Bronchial epithelial cell (primary cell): ENCODE measurements around the gene SLC25A13. TPM values are rescaled to one million over a fixed set of nuclear protein-coding genes. Genes with fewer than 3 reads are reported as not detected.
A peak's percentile ranks its signal among the peaks of the same experiment; 100 is the strongest.

Source experiments
- DNase-seq: peaks from one replicate; pipeline ENCODE4 v3.0.0-alpha.2; 2010; ENCODE audit warnings: low read depth
- FAIRE-seq: peaks from 2 replicates; lab custom pipeline; 2011; peaks lifted over from hg19 to GRCh38; lab: Jason Lieb, UNC
- H3K27me3 ChIP-seq: 2 replicates; pipeline ENCODE4 v1.5.1; 2011; ENCODE audit warnings: low read length; ENCODE audit not compliant: control insufficient read depth, insufficient read depth
- H3K36me3 ChIP-seq: 2 replicates; pipeline ENCODE4 v1.5.1; 2011; ENCODE audit warnings: low read length; ENCODE audit not compliant: control insufficient read depth, insufficient read depth
- H3K4me3 ChIP-seq: 2 replicates; pipeline ENCODE4 v1.5.1; 2011; ENCODE audit warnings: mild to moderate bottlenecking, low read depth, low read length, control low read depth
- total RNA-seq: library from RNA; depleted of rRNA; stranded (reverse); fragments of >200 nt; gene quantifications from 2 replicates; pipeline ENCODE4 v1.2.1, GENCODE V29; 2014
- TF ChIP-seq, protein P1 (sequence below): IDR thresholded peaks from 2 replicates; pipeline ENCODE4 v1.5.1; 2011; ENCODE audit warnings: mild to moderate bottlenecking, moderate library complexity, low read length, control low read depth, inconsistent platforms; ENCODE audit not compliant: insufficient read depth, severe bottlenecking

SLC25A13 gene
- total RNA-seq, 1 donor from 2014 or later: 16.6 TPM

- Histone ChIP-seq H3K27me3 (no peaks in the 10 kb centered on the region), H3K4me3 (no peak overlapping the region), H3K36me3 (no peaks in the 10 kb centered on the region)
- no peak for DNase-seq
- no peak for FAIRE-seq
- TF ChIP-seq, protein P1, sequence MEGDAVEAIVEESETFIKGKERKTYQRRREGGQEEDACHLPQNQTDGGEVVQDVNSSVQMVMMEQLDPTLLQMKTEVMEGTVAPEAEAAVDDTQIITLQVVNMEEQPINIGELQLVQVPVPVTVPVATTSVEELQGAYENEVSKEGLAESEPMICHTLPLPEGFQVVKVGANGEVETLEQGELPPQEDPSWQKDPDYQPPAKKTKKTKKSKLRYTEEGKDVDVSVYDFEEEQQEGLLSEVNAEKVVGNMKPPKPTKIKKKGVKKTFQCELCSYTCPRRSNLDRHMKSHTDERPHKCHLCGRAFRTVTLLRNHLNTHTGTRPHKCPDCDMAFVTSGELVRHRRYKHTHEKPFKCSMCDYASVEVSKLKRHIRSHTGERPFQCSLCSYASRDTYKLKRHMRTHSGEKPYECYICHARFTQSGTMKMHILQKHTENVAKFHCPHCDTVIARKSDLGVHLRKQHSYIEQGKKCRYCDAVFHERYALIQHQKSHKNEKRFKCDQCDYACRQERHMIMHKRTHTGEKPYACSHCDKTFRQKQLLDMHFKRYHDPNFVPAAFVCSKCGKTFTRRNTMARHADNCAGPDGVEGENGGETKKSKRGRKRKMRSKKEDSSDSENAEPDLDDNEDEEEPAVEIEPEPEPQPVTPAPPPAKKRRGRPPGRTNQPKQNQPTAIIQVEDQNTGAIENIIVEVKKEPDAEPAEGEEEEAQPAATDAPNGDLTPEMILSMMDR: no peak
These were observed 9.4 kb downstream of the SLC25A13 start for GRCh38 chr7:96312502-96312901.

DNA sequence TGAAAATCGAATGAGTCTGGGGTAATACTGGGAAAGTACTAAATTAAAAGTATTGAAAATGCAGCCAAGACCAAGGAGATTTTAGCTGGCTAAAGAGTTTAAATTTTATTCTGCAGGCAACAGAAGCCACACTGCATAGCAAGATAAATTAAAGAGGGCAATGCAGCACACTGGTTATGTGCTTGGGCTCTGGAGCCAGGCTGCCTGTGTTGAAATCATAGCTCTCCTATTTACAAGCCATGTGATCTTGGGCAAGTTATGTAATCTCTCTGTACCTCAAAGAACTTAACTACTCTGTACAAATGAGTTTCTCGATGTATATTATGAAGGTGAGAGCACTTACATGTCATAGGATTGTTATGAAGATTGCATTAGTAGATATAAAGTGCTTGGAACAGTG lies 9.9 kb downstream of the SLC25A13 start:
- H3K4me3 ChIP-seq: no peak overlapping the region
- peak; percentile 55 for DNase-seq
- H3K27me3 ChIP-seq: no peaks in the 10 kb centered on the region
- no peak for FAIRE-seq
- H3K36me3 ChIP-seq: no peaks in the 10 kb centered on the region
- TF ChIP-seq, protein P1: no peak

GRCh38 chr7:96310110-96310509 lies 11.8 kb downstream of the SLC25A13 start:
- TF ChIP-seq, protein P1: no peak
- DNase-seq (no peak), FAIRE-seq (no peak)
- H3K4me3 ChIP-seq: no peak overlapping the region
- no peaks in the 10 kb centered on the region for H3K27me3 ChIP-seq
- no peaks in the 10 kb centered on the region for H3K36me3 ChIP-seq

- Histone ChIP-seq H3K36me3 (no peaks in the 10 kb centered on the region), H3K4me3 (no peak overlapping the region), H3K27me3 (no peaks in the 10 kb centered on the region)
- FAIRE-seq: no peak
- TF ChIP-seq, protein P1: no peak
- DNase-seq: no peak
These were observed 13.0 kb downstream of the SLC25A13 start for GRCh38 chr7:96308950-96309263.

DNA sequence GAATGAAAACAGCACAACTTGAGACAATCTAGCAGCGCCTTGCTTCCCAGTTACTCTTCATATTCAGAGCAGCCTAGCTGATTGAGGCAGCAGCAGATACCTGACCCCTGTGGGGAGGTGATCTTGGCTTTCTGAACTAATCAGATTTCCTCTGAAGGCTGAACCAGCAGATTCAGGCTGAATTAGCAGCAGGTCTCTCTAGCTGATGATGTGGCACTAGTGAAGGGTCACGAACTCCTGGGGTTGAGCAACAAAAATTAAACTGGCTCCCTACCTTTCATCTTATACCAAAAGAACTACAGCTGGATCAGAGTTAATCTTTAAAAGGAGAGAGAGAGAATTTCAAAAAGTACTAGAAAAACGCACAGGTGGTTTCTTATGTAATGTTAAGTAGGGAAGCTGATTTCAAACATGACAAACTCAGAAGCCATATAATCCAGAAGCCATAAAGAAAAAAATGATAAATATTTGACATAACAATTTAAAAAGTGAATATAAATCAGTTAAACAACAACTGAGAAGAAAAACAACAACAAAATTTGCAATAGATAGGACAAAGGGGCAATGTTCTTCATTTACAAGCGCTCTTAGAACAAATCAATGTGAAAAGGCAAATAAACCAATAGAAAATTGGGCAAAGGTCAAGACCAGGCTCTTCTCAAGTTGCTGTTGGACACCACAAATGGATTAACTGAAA lies 13.5 kb downstream of the SLC25A13 start:
- FAIRE-seq (no peak), DNase-seq (no peak)
- Histone ChIP-seq H3K4me3 (no peak overlapping the region), H3K27me3 (no peaks in the 10 kb centered on the region), H3K36me3 (no peaks in the 10 kb centered on the region)
- TF ChIP-seq, protein P1: no peak

- no peaks in the 10 kb centered on the region for H3K36me3 ChIP-seq
- no peaks in the 10 kb centered on the region for H3K27me3 ChIP-seq
- DNase-seq: no peak
- H3K4me3 ChIP-seq: no peak overlapping the region
- TF ChIP-seq, protein P1: no peak
- FAIRE-seq: no peak
These were observed 15.3 kb downstream of the SLC25A13 start for GRCh38 chr7:96306385-96307125.
